A204.1 (cell line): ENCODE measurements around the gene AHCYL2.
"Not testable (repeated sequence)": the region's sequence is repeated elsewhere in the genome, so short reads cannot be mapped to it uniquely, and the experiment has no call there.

Source experiments
- FAIRE-seq: peaks from 2 replicates; lab custom pipeline; 2012; peaks lifted over from hg19 to GRCh38; lab: Jason Lieb, UNC

AHCYL2 gene

GRCh38 chr7:129353104-129353503, 128.3 kb downstream of the AHCYL2 start:
- FAIRE-seq: not testable (repeated sequence)

GRCh38 chr7:129354428-129355157, 129.8 kb downstream of the AHCYL2 start:
- FAIRE-seq: no peak

GRCh38 chr7:129356176-129356575, 131.3 kb downstream of the AHCYL2 start:
- no peak for FAIRE-seq

- FAIRE-seq: no peak
Observed at GRCh38 chr7:129359176-129359575, 134.3 kb downstream of the AHCYL2 start.

- FAIRE-seq: no peak
Observed at GRCh38 chr7:129359638-129360037, 134.8 kb downstream of the AHCYL2 start.

GRCh38 chr7:129361771-129362170, 136.9 kb downstream of the AHCYL2 start:
- no peak for FAIRE-seq

- no peak for FAIRE-seq
Observed at GRCh38 chr7:129362496-129362895, 137.7 kb downstream of the AHCYL2 start.

GRCh38 chr7:129367349-129367699, 142.5 kb downstream of the AHCYL2 start:
- FAIRE-seq: no peak

- peak; percentile 86 for FAIRE-seq
Observed at GRCh38 chr7:129367700-129368388, 143.0 kb downstream of the AHCYL2 start.

GRCh38 chr7:129368389-129368986, 143.7 kb downstream of the AHCYL2 start:
- no peak for FAIRE-seq

GRCh38 chr7:129369447-129369846, 144.6 kb downstream of the AHCYL2 start:
- FAIRE-seq: not testable (repeated sequence)

GRCh38 chr7:129370812-129371211, 146.0 kb downstream of the AHCYL2 start:
- no peak for FAIRE-seq

GRCh38 chr7:129371487-129371886, 146.7 kb downstream of the AHCYL2 start:
- FAIRE-seq: no peak

GRCh38 chr7:129373651-129374428, 149.0 kb downstream of the AHCYL2 start:
- FAIRE-seq: no peak

GRCh38 chr7:129375141-129375938, 150.5 kb downstream of the AHCYL2 start:
- no peak for FAIRE-seq

GRCh38 chr7:129376076-129376777, 151.4 kb downstream of the AHCYL2 start:
- no peak for FAIRE-seq

GRCh38 chr7:129376778-129377700, 152.2 kb downstream of the AHCYL2 start:
- no peak for FAIRE-seq

- FAIRE-seq: no peak
Observed at GRCh38 chr7:129381710-129382484, 157.1 kb downstream of the AHCYL2 start.

GRCh38 chr7:129383542-129384132, 158.8 kb downstream of the AHCYL2 start:
- no peak for FAIRE-seq
